Ovary (tissue), 10 donors: ENCODE data around the gene RNASE11. TPM values are rescaled to one million over a fixed set of nuclear protein-coding genes. Genes with fewer than 3 reads are reported as not detected.

Source experiments
- DNase-seq, 5 donors: peaks; one replicate each; pipeline ENCODE4 v3.0.0-alpha.2; 2019 to 2020
- H3K27ac ChIP-seq, 2 donors: fragments of 200-600 bp; one replicate each; pipeline versions ENCODE4 v1.5.1 to v1.8.0; 2019 to 2022
- H3K27me3 ChIP-seq: fragments of 200-600 bp; one replicate; pipeline ENCODE4 v1.8.0; 2022
- H3K36me3 ChIP-seq: fragments of 200-600 bp; sonication (generic); one replicate; pipeline ENCODE4 v1.5.1; 2019
- H3K4me1 ChIP-seq: one replicate; pipeline ENCODE4 v1.8.1; 2013; ENCODE audit warnings: mild to moderate bottlenecking, moderate library complexity; ENCODE audit not compliant: insufficient read depth
- H3K4me3 ChIP-seq: fragments of 200-600 bp; sonication (generic); one replicate; pipeline ENCODE4 v1.5.1; 2017
- H3K9me3 ChIP-seq, 2 donors: fragments of 200-600 bp in 1 of 2; sonication (generic) in 1 of 2; one replicate each; pipeline versions ENCODE4 v1.5.1 to v1.8.1; 2013 to 2019; ENCODE audit warnings: mild to moderate bottlenecking in 1 of 2, moderate library complexity in 1 of 2
- EP300 ChIP-seq: sonication (generic); formaldehyde crosslinking; IDR thresholded peaks from one replicate; pipeline ENCODE4 v1.6.1; 2017; ENCODE audit warnings: antibody characterized with exemption
- POLR2A ChIP-seq: fragments of 450-650 bp; IDR thresholded peaks from one replicate; pipeline ENCODE4 v1.6.1; 2017; ENCODE audit warnings: antibody characterized with exemption, mild to moderate bottlenecking, moderate library complexity
- WGBS, 3 donors: extraction: QIAGEN DNeasy Blood & Tissue Kit in 1 of 3; methylation state at CpG; one replicate each; pipeline versions ENCODE4 v1.1.5 to v1.1.7; 2013 to 2017; 5-methylcytosine and 5-hydroxymethylcytosine counted together
- intact Hi-C, 4 donors: fragments of 100-400 bp; cut with DNase I; formaldehyde crosslinking; loops; one replicate each; pipeline versions ENCODE4 v1.11.0 to v1.15.1; 2022 to 2023
- long read RNA-seq, 3 donors: library from polyadenylated mRNA in 2 of 3; unstranded in 2 of 3; transcript quantifications; one replicate each; pipeline ENCODE4 v2.0.0 and lab custom pipeline, GENCODE V29; 2021 to 2026
- polyA plus RNA-seq, 2 donors: library from polyadenylated mRNA; stranded (reverse); fragments of 200-250 nt in 1 of 2; fragments of 350-450 nt in 1 of 2; fragmentation: Illumina TruSeq in 1 of 2; extraction: RNeasy Lipid Tissue Mini Kit (QIAGEN cat#74804) in 1 of 2; gene quantifications; one replicate each; pipeline ENCODE4 v1.2.3, GENCODE V29; 2013 to 2014
- total RNA-seq, 7 donors: library from RNA; depleted of rRNA in 2 of 7; stranded (reverse); fragments of >200 nt in 2 of 7; fragmentation: NEBNext Ultra II Directional in 3 of 7; extraction: Animal tissue kit (Norgen Biotek cat#: 25700) in 3 of 7; gene quantifications; one replicate each; pipeline versions ENCODE4 v1.1.0 to v1.2.4, GENCODE V29; 2016 to 2023
- TF ChIP-seq, protein P1 (sequence below), 3 donors: fragments of 450-650 bp in 2 of 3; fragments of 200-600 bp in 1 of 3; IDR thresholded peaks; one replicate each; pipeline versions ENCODE4 v1.5.1 to v1.8.0; 2016 to 2022; ENCODE audit warnings: antibody characterized with exemption in 3 of 3, mild to moderate bottlenecking in 1 of 3
- donor health status: DM: no; HTN: no; CAD: no; lungs with moderate emphysema.
- donor health status: DM: no; HTN: no; CAD: no.
- donor health status: Bipolar disorder and iron deficiency.
- donor health status: DM: yes; HTN: yes; CAD: no.
- donor health status: DM: no; HTN: no; CAD: no.
- donor health status: DM: yes; HTN: yes; CAD: no.

RNASE11 gene
- not detected for total RNA-seq
- under 1 TPM in 1 of 2 donors, not detected in 1; 0.28 TPM for polyA plus RNA-seq
- long read RNA-seq, donor 1, result 0 reads
- long read RNA-seq, donor 2, result 0 reads
- long read RNA-seq, donor 3, result 0 reads

- H3K4me3 ChIP-seq, result no peak within 1 kb of the TSS
- no peaks in the 10 kb centered on the region for H3K27me3 ChIP-seq
- intact Hi-C loops, result no loop called here
- 58 to 72% (median 61%) methylated on average over 6 of the region's 6 CpGs for WGBS, 3 donors
- H3K27ac ChIP-seq, result no peak within 1 kb of the TSS
- no peaks in the 10 kb centered on the region for H3K36me3 ChIP-seq
- H3K4me1 ChIP-seq, result no peaks in the 10 kb centered on the region
- H3K9me3 ChIP-seq, result no peaks in the 10 kb centered on the region
- DNase-seq, result no peak
- TF ChIP-seq, protein P1, sequence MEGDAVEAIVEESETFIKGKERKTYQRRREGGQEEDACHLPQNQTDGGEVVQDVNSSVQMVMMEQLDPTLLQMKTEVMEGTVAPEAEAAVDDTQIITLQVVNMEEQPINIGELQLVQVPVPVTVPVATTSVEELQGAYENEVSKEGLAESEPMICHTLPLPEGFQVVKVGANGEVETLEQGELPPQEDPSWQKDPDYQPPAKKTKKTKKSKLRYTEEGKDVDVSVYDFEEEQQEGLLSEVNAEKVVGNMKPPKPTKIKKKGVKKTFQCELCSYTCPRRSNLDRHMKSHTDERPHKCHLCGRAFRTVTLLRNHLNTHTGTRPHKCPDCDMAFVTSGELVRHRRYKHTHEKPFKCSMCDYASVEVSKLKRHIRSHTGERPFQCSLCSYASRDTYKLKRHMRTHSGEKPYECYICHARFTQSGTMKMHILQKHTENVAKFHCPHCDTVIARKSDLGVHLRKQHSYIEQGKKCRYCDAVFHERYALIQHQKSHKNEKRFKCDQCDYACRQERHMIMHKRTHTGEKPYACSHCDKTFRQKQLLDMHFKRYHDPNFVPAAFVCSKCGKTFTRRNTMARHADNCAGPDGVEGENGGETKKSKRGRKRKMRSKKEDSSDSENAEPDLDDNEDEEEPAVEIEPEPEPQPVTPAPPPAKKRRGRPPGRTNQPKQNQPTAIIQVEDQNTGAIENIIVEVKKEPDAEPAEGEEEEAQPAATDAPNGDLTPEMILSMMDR (IDR thresholded peaks at IDR 0.05), result no peak
- TF ChIP-seq POLR2A, result no peak
- TF ChIP-seq EP300, result no peak
Observed at GRCh38 chr14:20587489-20588154, at the start of gene RNASE11. TSS of gene RNASE11 (minus strand) at chr14:20588001.

- DNase-seq, result peak in 4 of 5 donors; percentile 47 to 81 (median 68)
- intact Hi-C loops, result loop anchor here in 1 of 4 donors (5.0 kb wide), 1 partner anchor 49 kb away; the partner anchor contains the start of gene RNASE4
Observed at GRCh38 chr14:20632831-20633691, 45.3 kb upstream of the RNASE11 start.

DNA sequence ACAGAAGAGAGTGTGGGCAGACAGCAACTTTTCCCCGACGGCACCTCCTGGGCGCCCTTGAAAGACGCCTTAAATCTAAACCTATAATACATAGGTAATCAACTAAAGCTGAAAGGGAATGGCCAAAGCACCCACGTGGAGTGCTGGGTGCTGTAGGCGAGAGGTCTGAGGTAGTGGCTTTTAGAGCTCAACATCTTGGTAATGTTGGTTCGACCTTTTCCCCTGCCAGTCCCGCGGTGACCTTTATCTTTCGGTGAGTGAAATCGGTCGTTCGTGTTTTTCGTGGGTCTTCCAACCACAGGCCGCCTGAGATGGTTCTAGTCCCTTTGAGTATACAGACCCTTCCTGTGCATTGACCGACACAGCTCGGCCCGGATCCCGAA lies 44.6 kb upstream of the RNASE11 start:
- H3K4me3 ChIP-seq, result peak overlapping the region; percentile 33

More at GRCh38 chr14:20632831-20633691, 45.3 kb upstream of the RNASE11 start:
- H3K9me3 ChIP-seq, result no peaks in the 10 kb centered on the region
- H3K27ac ChIP-seq, result no peak overlapping the region
- 1 to 3% (median 2%) methylated on average over 45 of the region's 45 CpGs for WGBS, 3 donors
- peak overlapping the region; percentile 33 for H3K4me3 ChIP-seq
- no peak for TF ChIP-seq EP300
- TF ChIP-seq, protein P1 (IDR thresholded peaks at IDR 0.05), result no peak
- TF ChIP-seq POLR2A, result peak; percentile 6
- no peaks in the 10 kb centered on the region for H3K36me3 ChIP-seq
- H3K27me3 ChIP-seq, result no peaks in the 10 kb centered on the region
- H3K4me1 ChIP-seq, result peaks cover 5% of the 10 kb centered on the region

More for the DNA sequence above, 44.6 kb upstream of the RNASE11 start:
- 1 to 2% (median 1%) methylated on average over 19 of the region's 19 CpGs for WGBS, 3 donors
- no peaks in the 10 kb centered on the region for H3K9me3 ChIP-seq
- TF ChIP-seq EP300 (no peak), POLR2A (no peak)
- TF ChIP-seq, protein P1 (IDR thresholded peaks at IDR 0.05), result no peak
- H3K27me3 ChIP-seq, result no peaks in the 10 kb centered on the region
- intact Hi-C loops, result loop anchor here in 1 of 4 donors (5.0 kb wide), 1 partner anchor 50 kb away; the partner anchor contains the start of gene RNASE4
- no peak overlapping the region for H3K27ac ChIP-seq
- peaks cover 5% of the 10 kb centered on the region for H3K4me1 ChIP-seq
- H3K36me3 ChIP-seq, result no peaks in the 10 kb centered on the region
- DNase-seq, result no peak
